ENCODE results near the gene NUDT3.
"Not testable (repeated sequence)": the region's sequence is repeated elsewhere in the genome, so short reads cannot be mapped to it uniquely, and the experiment has no call there.

GRCh38 chr6:34252395-34252794 is 140.1 kb downstream of the NUDT3 start:
- not testable (repeated sequence) for TF ChIP-seq CTCF, POLR2A, POLR2AphosphoS5 (IDR thresholded peaks at IDR 0.05)
